Astrocyte (in vitro differentiated cells and primary cell): Measurements from ENCODE around the gene EXOSC10. TPM values are rescaled to one million over a fixed set of nuclear protein-coding genes. Genes with fewer than 3 reads are reported as not detected.

Experiments
- DNase-seq: peaks from one replicate; pipeline ENCODE4 v3.0.0-alpha.2; 2010; ENCODE audit warnings: low read depth
- FAIRE-seq: peaks from 2 replicates; lab custom pipeline; 2011; peaks lifted over from hg19 to GRCh38; lab: Jason Lieb, UNC
- H2AFZ ChIP-seq: 2 replicates; pipeline ENCODE4 v1.6.0; 2012; ENCODE audit warnings: low read depth, low read length, inconsistent platforms
- H3K27ac ChIP-seq: 2 replicates; pipeline ENCODE4 v1.5.1; 2011; ENCODE audit warnings: low read depth, low read length, inconsistent platforms
- H3K27me3 ChIP-seq: 2 replicates; pipeline ENCODE4 v1.6.0; 2011; ENCODE audit warnings: low read length, inconsistent platforms; ENCODE audit not compliant: insufficient read depth
- H3K36me3 ChIP-seq: 2 replicates; pipeline ENCODE4 v1.5.1; 2011; ENCODE audit warnings: low read length, inconsistent platforms; ENCODE audit not compliant: insufficient read depth
- H3K4me1 ChIP-seq: 2 replicates; pipeline ENCODE4 v1.5.1; 2011; ENCODE audit warnings: low read length, inconsistent platforms; ENCODE audit not compliant: insufficient read depth
- H3K4me2 ChIP-seq: 2 replicates; pipeline ENCODE4 v1.6.0; 2012; ENCODE audit warnings: low read length, inconsistent platforms
- H3K4me3 ChIP-seq: 2 replicates; pipeline ENCODE4 v1.5.1; 2011; ENCODE audit warnings: low read depth, mild to moderate bottlenecking, low read length, inconsistent platforms; ENCODE audit not compliant: insufficient read depth
- H3K79me2 ChIP-seq: 2 replicates; pipeline ENCODE4 v1.6.0; 2012; ENCODE audit warnings: mild to moderate bottlenecking, low read length, inconsistent platforms; ENCODE audit not compliant: insufficient read depth
- H3K9ac ChIP-seq: 2 replicates; pipeline ENCODE4 v1.6.0; 2012; ENCODE audit warnings: mild to moderate bottlenecking, low read length, inconsistent platforms
- H3K9me3 ChIP-seq: 2 replicates; pipeline ENCODE4 v1.5.1; 2012; ENCODE audit warnings: low read depth, mild to moderate bottlenecking, low read length, inconsistent platforms; ENCODE audit not compliant: insufficient read depth
- H4K20me1 ChIP-seq: 2 replicates; pipeline ENCODE4 v1.6.0; 2012; ENCODE audit warnings: low read length, inconsistent platforms; ENCODE audit not compliant: insufficient read depth
- H3K27ac Mint-ChIP-seq: one replicate; pipeline ENCODE4 v1.8.0; 2021; ENCODE audit warnings: mild to moderate bottlenecking, mixed read lengths; ENCODE audit not compliant: unreplicated experiment
- H3K27me3 Mint-ChIP-seq: one replicate; pipeline ENCODE4 v1.8.0; 2021; ENCODE audit warnings: low read depth, mixed read lengths; ENCODE audit not compliant: unreplicated experiment
- H3K36me3 Mint-ChIP-seq: one replicate; pipeline ENCODE4 v1.8.0; 2021; ENCODE audit warnings: low read depth, mixed read lengths; ENCODE audit not compliant: unreplicated experiment
- H3K4me1 Mint-ChIP-seq: one replicate; pipeline ENCODE4 v1.8.0; 2021; ENCODE audit warnings: low read depth, mixed read lengths; ENCODE audit not compliant: unreplicated experiment
- H3K4me3 Mint-ChIP-seq: one replicate; pipeline ENCODE4 v1.8.0; 2021; ENCODE audit warnings: mild to moderate bottlenecking, moderate library complexity, mixed read lengths; ENCODE audit not compliant: unreplicated experiment
- H3K9me3 Mint-ChIP-seq: one replicate; pipeline ENCODE4 v1.8.0; 2021; ENCODE audit warnings: mild to moderate bottlenecking, mixed read lengths; ENCODE audit not compliant: unreplicated experiment
- EZH2 ChIP-seq: IDR thresholded peaks from 2 replicates; pipeline ENCODE4 v1.6.1; 2012; ENCODE audit warnings: mild to moderate bottlenecking, low read length, inconsistent platforms; ENCODE audit not compliant: insufficient read depth
- total RNA-seq: library from RNA; stranded (reverse); gene quantifications from 2 replicates; pipeline ENCODE4 v1.2.1, GENCODE V29; 2021
- TF ChIP-seq, protein P1 (sequence below): IDR thresholded peaks from 2 replicates; pipeline ENCODE4 v1.5.1; 2011; ENCODE audit warnings: low read depth, mild to moderate bottlenecking, inconsistent platforms, low read length, moderate library complexity; ENCODE audit not compliant: insufficient read depth

Gene EXOSC10
- total RNA-seq, 1 donor from 2014 or later: 56.8 TPM

- no peaks in the 10 kb centered on the region for H3K9me3 Mint-ChIP-seq
- no peaks in the 10 kb centered on the region for H3K79me2 ChIP-seq
- no peak for TF ChIP-seq EZH2
- TF ChIP-seq, protein P1, sequence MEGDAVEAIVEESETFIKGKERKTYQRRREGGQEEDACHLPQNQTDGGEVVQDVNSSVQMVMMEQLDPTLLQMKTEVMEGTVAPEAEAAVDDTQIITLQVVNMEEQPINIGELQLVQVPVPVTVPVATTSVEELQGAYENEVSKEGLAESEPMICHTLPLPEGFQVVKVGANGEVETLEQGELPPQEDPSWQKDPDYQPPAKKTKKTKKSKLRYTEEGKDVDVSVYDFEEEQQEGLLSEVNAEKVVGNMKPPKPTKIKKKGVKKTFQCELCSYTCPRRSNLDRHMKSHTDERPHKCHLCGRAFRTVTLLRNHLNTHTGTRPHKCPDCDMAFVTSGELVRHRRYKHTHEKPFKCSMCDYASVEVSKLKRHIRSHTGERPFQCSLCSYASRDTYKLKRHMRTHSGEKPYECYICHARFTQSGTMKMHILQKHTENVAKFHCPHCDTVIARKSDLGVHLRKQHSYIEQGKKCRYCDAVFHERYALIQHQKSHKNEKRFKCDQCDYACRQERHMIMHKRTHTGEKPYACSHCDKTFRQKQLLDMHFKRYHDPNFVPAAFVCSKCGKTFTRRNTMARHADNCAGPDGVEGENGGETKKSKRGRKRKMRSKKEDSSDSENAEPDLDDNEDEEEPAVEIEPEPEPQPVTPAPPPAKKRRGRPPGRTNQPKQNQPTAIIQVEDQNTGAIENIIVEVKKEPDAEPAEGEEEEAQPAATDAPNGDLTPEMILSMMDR: no peak
- H3K36me3 Mint-ChIP-seq: peaks cover 21% of the 10 kb centered on the region
- no peaks in the 10 kb centered on the region for H3K4me1 Mint-ChIP-seq
- H3K27me3 ChIP-seq: no peaks in the 10 kb centered on the region
- no peak overlapping the region for H3K27ac ChIP-seq
- DNase-seq (no peak), FAIRE-seq (no peak)
- no peaks in the 10 kb centered on the region for H3K27me3 Mint-ChIP-seq
- H3K4me2 ChIP-seq: no peak overlapping the region
- no peak overlapping the region for H3K4me3 Mint-ChIP-seq
- peaks cover 7% of the 10 kb centered on the region for H4K20me1 ChIP-seq
- no peak overlapping the region for H3K4me3 ChIP-seq
- no peak overlapping the region for H3K9ac ChIP-seq
- peaks cover 56% of the 10 kb centered on the region for H3K36me3 ChIP-seq
- no peak overlapping the region for H3K27ac Mint-ChIP-seq
- H3K4me1 ChIP-seq: no peaks in the 10 kb centered on the region
- H3K9me3 ChIP-seq: no peaks in the 10 kb centered on the region
- no peak overlapping the region for H2AFZ ChIP-seq
Observed at GRCh38 chr1:11071463-11072215, 28.0 kb downstream of the EXOSC10 start.

DNA sequence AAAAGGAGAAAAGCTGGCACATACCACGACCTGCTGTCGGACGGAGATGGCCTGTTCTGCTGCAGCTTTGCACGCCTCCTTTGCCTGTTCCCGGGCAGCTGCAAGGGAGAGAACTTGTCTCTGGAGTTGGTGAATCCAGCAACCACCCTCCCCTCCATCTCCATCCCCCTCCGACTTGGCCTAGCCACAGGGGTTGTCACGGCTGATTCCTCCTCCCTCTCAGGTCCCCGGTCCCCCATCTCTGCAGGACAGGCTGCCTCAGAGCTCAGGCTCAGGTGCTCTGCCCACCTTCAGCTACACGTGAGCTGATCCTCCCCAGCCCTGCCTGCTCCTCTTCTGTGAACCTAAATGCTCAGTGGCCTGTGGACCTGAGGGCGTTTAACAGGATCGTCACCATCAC, 28.8 kb downstream of the EXOSC10 start:
- no peak for DNase-seq
- Mint-ChIP-seq H3K27me3 (no peaks in the 10 kb centered on the region), H3K9me3 (no peaks in the 10 kb centered on the region), H3K36me3 (peaks cover 19% of the 10 kb centered on the region), H3K4me1 (no peaks in the 10 kb centered on the region), H3K27ac (no peak overlapping the region), H3K4me3 (no peak overlapping the region)
- Histone ChIP-seq H3K36me3 (peaks cover 53% of the 10 kb centered on the region), H3K79me2 (no peaks in the 10 kb centered on the region), H4K20me1 (peaks cover 7% of the 10 kb centered on the region), H3K4me1 (no peaks in the 10 kb centered on the region), H3K9me3 (no peaks in the 10 kb centered on the region), H3K9ac (no peak overlapping the region), H3K4me2 (no peak overlapping the region), H2AFZ (no peak overlapping the region), H3K27me3 (no peaks in the 10 kb centered on the region), H3K27ac (no peak overlapping the region), H3K4me3 (no peak overlapping the region)
- TF ChIP-seq, protein P1: no peak
- TF ChIP-seq EZH2: no peak
- FAIRE-seq: no peak
